Renal pelvis (tissue), 4 donors: ENCODE results near the gene PPP6R1. TPM values are rescaled to one million over a fixed set of nuclear protein-coding genes. Genes with fewer than 3 reads are reported as not detected.
A peak's percentile ranks its signal among the peaks of the same experiment; 100 is the strongest.

Source experiments
- DNase-seq: peaks from one replicate; pipeline ENCODE4 v3.0.0-alpha.2; 2013
- polyA plus RNA-seq, 3 donors: library from polyadenylated mRNA; unstranded; fragments of 120-200 nt; gene quantifications; one replicate each; pipeline ENCODE4 v1.2.1, GENCODE V29; 2013; ENCODE audit not compliant: insufficient read length in 3 of 3

Gene PPP6R1
- polyA plus RNA-seq, 3 donors = 48.3 to 52.8 (median 52.6) TPM

GRCh38 chr19:55284405-55285058 is 25.7 kb upstream of the PPP6R1 start:
- no peak for DNase-seq

- peak; percentile 76 for DNase-seq
Measured at GRCh38 chr19:55283548-55284377, 24.9 kb upstream of the PPP6R1 start, which contains the start of gene BRSK1. Gene BRSK1 (plus strand): TSS chr19:55283997. CDS start chr19:55284443, 446 bp downstream.

- DNase-seq = peak; percentile 96
Measured at GRCh38 chr19:55279770-55280643, 21.2 kb upstream of the PPP6R1 start, which contains the start of gene HSPBP1. Gene HSPBP1 (minus strand): TSS chr19:55280110. CDS start chr19:55279608, 502 bp downstream.

- DNase-seq = no peak
Measured at GRCh38 chr19:55279340-55279739, 20.5 kb upstream of the PPP6R1 start.

- DNase-seq = no peak
Measured at GRCh38 chr19:55278391-55279135, 19.7 kb upstream of the PPP6R1 start.

GRCh38 chr19:55277494-55277893 is 18.7 kb upstream of the PPP6R1 start:
- no peak for DNase-seq

GRCh38 chr19:55276720-55277430 is 18.1 kb upstream of the PPP6R1 start:
- DNase-seq = no peak

GRCh38 chr19:55275851-55276719 is 17.3 kb upstream of the PPP6R1 start:
- no peak for DNase-seq

GRCh38 chr19:55273978-55274707 is 15.3 kb upstream of the PPP6R1 start:
- no peak for DNase-seq

- no peak for DNase-seq
Measured at GRCh38 chr19:55272142-55272541, 13.3 kb upstream of the PPP6R1 start.

- no peak for DNase-seq
Measured at GRCh38 chr19:55270172-55270942, 11.5 kb upstream of the PPP6R1 start.

- DNase-seq = no peak
Measured at GRCh38 chr19:55269299-55269698, 10.5 kb upstream of the PPP6R1 start.

- DNase-seq = no peak
Measured at GRCh38 chr19:55266840-55267239, 8.0 kb upstream of the PPP6R1 start.

- no peak for DNase-seq
Measured at GRCh38 chr19:55266404-55266803, 7.6 kb upstream of the PPP6R1 start.

- no peak for DNase-seq
Measured at GRCh38 chr19:55265723-55266386, 7.0 kb upstream of the PPP6R1 start.

GRCh38 chr19:55265173-55265572 is 6.4 kb upstream of the PPP6R1 start:
- no peak for DNase-seq

- DNase-seq = no peak
Measured at GRCh38 chr19:55264531-55264930, 5.7 kb upstream of the PPP6R1 start.

GRCh38 chr19:55262359-55262758 is 3.5 kb upstream of the PPP6R1 start:
- no peak for DNase-seq
